ENCODE results near the gene TH. TPM values are rescaled to one million over a fixed set of nuclear protein-coding genes. Genes with fewer than 3 reads are reported as not detected.

TH gene
- total and polyA plus RNA-seq, 2 of the 8 experiments (the other 6 are each of a cell fraction or from before 2014, with no cell fraction given): 0.09 TPM; not detected in 1

DNA sequence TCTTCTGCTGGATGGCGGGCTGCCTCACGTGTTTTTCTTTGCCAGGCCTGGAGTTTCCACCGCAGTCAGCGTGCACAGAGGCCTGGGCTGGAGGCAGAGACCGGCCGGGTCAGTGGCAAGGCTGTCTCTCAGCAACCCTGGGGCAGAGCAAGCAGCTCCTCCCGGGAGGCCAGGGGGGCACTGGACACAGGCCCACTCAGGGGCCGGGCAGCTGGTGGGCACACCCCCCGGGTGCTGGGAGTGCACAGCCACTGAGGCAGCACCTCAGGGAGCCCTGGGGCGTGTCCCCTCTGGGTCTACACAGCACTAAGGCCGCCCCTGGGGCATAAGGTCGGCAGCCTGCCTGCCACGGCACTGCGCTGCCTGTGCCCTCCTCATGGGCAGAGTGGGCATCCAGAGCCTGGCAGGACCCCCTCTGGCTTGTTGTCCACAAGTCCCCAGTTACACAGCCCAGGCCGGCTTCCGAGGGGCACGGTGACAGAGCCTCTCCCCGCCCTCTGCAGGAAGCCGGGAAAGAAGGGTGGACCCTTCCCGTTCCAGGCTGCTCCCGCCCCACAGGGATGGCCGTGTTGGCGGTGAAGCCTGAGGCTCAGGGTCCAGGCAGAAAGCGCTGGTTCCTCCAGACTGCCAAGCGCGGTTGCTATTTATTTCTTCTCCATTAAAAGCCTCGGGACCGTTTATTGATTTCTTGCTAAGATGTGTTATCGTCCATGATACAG lies 18.5 kb upstream of the TH start (continued):
- TF ChIP-seq POU5F1 (IDR thresholded peaks at IDR 0.05; ENCODE audit: low read depth, low read length): no peak
- TF ChIP-seq CBX5 (IDR thresholded peaks at IDR 0.05; ENCODE audit: low read depth, low read length): no peak
- no peak for TF ChIP-seq ZNF274 (IDR thresholded peaks at IDR 0.05; ENCODE audit: borderline replicate concordance, extremely low read depth, low read length)
- no peak for TF ChIP-seq BCL11A (IDR thresholded peaks at IDR 0.05; ENCODE audit: low read depth in 2 of 2, low read length in 2 of 2)
- TF ChIP-seq, protein P1, sequence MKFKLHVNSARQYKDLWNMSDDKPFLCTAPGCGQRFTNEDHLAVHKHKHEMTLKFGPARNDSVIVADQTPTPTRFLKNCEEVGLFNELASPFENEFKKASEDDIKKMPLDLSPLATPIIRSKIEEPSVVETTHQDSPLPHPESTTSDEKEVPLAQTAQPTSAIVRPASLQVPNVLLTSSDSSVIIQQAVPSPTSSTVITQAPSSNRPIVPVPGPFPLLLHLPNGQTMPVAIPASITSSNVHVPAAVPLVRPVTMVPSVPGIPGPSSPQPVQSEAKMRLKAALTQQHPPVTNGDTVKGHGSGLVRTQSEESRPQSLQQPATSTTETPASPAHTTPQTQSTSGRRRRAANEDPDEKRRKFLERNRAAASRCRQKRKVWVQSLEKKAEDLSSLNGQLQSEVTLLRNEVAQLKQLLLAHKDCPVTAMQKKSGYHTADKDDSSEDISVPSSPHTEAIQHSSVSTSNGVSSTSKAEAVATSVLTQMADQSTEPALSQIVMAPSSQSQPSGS (IDR thresholded peaks at IDR 0.05; ENCODE audit: low read length): no peak
- no peak for TF ChIP-seq CEBPB (IDR thresholded peaks at IDR 0.05; ENCODE audit: low read depth, low read length)
